ENCODE data around the gene CELSR1.
"Not testable (repeated sequence)": the region's sequence is repeated elsewhere in the genome, so short reads cannot be mapped to it uniquely, and the experiment has no call there.

The CELSR1 gene

DNA sequence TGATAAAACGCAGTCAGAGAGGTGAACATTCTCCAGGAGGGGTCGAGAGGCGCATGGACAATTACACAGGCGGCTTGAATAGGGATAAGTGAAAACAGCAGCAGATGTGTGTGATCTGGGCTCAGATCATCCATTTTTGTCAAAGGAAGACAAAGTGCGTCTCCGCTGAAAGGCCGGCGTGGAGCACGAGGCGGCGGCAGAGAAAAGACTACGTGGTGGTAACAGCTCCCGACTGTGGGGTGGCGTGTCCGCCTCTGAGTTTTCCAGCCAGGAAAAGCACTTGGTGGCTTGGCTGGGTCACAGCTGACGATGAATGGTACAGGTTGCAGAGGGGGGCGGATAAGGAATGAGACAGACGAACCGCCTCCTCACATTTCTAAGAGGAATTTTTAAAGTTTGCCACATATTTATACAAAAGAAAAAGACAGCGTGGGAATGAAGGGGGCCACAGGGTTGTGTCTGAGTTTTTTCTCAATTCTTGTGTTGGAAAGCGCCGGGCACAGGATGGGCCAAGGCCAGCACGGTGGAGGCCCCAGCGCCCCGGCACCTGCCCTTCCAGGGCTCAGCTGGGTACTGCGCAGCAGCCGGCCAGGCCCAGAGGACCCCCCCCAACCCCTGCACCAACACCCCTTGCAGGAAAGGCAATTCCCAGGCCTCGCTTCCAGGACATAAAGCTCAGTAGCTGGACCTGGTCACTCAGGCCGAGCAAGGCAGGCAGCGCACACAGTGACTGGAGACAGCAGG, 121.5 kb downstream of the CELSR1 start:
- no peak for DNase-seq

DNA sequence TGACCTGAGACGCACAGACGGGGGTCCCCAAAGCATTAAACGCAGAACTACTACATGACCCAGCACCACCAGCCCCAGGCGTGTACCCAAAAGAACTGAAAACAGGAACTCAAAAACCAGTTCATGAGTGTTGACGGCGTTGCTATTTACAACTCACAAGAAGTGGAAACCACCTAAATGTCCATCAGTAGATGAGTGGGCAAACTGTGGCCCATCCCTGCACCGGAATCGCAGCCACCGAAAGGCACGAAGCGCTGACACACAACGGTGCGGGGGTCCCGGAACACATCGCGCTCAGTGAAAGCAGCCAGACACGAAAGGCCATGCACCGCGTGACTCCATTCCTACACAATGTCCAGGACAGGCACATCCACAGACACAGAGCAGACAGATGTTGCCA, 122.7 kb downstream of the CELSR1 start:
- DNase-seq, result no peak

- DNase-seq, result no peak
Observed at GRCh38 chr22:46413725-46414379, 123.6 kb downstream of the CELSR1 start.

DNA sequence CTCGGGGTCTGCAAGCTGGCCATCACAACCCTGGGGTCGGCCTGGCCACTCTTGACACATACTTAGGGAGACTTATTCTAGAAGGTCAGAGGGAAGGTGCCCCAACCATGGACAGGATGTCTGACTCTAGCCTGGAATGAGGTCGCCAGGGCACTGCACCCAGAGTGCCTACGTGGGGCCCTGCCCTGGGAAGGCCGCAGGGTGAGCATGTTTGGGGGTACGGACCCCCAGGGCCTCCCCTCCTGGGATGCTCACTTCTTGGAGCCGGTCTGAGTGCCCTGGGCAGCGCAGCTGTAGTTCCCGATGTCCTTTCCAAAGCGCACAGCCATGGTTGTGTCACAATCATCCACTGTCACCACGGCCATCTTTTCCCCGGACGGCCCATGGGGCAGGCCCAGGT, 126.1 kb downstream of the CELSR1 start:
- no peak for DNase-seq

- no peak for DNase-seq
Observed at GRCh38 chr22:46410291-46410808, 127.1 kb downstream of the CELSR1 start.

DNA sequence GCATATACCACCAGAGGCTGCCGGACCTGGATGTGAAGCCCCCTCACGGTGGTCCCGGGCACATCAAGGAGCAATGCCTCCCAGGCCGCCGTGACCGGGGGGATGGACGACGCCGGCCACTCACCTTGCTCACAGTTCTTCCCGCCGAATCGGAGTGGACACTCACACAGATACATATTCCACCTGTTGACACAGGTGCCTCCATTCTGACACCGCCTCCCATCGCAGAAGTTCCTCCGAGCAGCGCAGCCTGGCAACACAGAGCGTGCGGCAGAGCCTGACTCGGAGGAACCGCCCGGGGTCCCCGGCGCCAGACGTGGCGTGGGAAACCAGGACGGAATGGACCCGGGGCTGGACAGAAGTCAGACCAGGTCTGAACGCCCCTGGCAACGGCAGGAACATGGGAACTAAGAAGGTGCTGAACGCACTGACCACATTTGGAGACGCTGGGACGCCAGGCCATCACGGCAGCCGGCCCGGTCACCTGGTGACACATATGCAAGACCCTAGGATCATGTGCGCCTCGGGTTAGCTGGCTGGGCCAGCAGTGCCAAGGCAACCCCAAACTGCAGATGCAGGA, 127.7 kb downstream of the CELSR1 start:
- DNase-seq, result no peak

DNA sequence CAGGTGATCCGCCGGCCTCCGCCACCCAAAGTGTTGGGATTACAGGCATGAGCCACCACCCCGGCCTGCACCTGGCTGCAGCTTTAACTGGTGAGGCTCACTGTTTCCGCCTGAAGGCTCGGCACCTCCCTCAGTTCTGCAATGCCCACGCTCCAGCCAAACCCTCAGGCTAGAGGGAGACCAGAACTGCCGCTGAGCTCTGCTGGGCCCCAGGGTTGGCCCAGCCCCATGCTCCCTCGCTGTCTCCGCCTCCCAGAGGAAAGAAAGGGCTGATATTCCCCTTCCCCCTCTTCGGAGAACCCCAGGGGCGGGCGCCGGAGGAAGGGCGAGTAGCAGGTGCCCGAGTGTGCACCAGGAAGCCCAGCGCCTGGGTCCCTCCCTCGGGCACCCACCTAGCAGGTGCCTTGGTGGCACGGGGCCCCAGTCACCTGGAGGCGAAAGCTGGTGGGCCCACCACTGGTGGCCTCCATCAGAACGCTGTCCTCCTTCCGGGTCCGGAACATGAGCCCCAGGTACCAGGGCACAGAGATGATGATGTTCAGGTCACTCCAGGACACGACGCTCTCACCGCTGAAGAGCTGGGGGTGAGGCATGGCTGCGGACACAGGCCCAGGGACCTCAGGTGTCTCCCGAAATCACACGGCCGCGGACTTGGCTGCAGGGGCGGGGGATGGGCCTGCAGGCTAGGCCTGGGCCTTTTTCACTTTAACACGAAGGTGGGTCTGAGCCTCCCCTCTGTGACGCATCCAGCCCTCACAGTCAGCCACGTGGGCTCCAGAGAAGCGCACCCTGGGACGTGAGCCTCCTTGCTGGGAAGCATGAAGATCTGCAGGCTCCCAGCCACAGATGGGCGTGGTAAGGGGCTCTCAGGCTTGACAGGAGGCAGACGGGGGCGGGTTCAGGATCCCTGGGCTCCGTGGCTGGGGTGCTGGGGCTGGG, 128.6 kb downstream of the CELSR1 start:
- no peak for DNase-seq

DNA sequence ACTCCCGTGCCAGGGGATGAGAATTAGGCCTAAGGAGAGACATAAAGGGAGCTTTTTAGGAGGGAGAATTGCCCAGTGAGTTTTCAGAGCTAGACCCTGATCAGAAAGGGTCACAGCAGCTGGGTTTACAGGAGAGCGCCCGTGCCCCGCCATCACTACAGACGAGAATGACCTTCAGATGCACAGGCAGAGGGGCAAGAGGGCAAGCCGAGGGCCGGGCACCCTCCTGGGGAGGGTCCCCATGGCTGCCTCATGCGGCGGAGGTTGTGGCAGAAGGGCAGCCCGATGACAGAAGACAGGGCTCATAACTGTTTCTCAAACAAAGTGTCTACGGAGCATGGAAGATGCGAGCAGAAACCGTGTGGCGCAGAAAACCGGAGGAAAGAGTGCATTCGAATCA, 129.7 kb downstream of the CELSR1 start:
- DNase-seq, result no peak

GRCh38 chr22:46406791-46407190, 130.6 kb downstream of the CELSR1 start:
- DNase-seq, result no peak

- no peak for DNase-seq
Observed at GRCh38 chr22:46406349-46406748, 131.1 kb downstream of the CELSR1 start.

DNA sequence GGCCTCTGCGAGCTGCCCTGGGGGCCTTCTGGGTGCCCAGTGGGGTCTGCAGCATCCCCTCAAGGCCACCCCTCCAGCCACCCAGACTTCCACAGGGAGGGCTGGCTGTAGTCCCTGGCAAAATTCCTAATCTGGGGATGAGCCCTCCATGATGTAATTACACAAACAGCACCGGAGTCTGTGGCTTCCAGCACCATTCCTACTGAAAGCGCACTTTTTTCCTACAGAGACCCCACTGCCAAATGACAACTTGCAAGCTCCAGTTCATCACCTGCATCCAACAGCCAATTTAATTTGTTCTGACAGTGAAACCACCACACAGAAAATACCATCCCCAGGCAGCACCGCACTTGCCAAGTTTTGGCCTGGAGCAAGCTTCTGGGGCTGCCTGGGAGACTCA, 131.5 kb downstream of the CELSR1 start:
- DNase-seq, result no peak

GRCh38 chr22:46403880-46404279, 133.5 kb downstream of the CELSR1 start:
- not testable (repeated sequence) for DNase-seq

DNA sequence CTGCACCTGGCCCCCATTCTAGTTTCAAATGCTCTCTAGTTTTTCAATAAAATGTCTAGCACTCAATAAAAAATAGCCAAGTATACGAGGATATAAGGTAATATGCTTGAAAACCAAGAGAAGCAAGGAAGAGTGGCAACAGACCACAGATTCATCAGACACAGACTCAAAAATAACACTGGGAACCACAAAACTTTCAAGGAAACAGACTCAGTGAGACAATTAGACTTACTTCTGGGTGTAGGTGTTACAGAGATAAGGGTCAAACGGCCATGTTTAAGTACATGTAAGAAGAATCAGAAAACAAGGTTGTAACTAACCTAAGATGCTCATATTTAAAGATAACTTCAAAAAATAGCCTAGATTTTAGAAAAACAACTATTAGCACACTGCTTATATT, 134.9 kb downstream of the CELSR1 start:
- DNase-seq, result no peak

- no peak for DNase-seq
Observed at GRCh38 chr22:46401370-46401769, 136.1 kb downstream of the CELSR1 start.

DNA sequence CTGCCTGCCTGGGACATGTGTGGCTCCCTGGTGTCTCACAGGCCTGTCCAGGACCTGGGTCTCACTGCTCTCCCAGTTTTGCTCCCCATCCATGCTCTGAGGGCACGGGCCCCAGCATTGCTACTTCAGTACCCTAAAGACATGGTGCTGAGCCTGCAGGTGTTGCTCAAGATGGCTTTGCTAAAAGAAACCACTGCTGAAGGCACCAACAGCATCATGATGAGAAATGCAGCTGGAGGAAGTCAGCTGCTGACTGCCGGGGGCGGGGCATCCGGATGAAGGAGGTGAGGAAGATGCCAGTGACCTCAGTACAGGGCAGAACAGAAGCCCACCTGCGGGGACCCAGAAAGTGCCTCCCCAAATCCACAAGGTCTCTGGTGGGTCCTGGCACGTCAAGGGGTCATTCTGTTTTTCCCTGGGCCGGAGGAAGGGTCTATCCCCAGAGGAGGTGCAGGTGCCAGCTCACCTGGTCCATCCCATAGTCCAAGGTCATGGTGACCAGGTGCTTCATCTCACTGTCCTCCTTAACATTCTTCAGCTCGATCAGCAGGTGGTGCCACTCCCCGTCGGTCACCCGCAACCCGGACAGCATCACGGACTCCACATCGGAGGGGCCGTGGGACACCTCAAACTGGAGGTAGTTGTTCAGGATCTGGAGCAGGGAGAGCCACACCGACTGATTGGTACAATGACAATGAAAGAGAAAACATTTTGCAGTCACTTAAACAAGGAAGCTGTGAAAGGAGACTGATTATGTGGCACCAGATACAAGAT, 138.0 kb downstream of the CELSR1 start:
- DNase-seq, result no peak

- no peak for DNase-seq
Observed at GRCh38 chr22:46397951-46398350, 139.5 kb downstream of the CELSR1 start.

DNA sequence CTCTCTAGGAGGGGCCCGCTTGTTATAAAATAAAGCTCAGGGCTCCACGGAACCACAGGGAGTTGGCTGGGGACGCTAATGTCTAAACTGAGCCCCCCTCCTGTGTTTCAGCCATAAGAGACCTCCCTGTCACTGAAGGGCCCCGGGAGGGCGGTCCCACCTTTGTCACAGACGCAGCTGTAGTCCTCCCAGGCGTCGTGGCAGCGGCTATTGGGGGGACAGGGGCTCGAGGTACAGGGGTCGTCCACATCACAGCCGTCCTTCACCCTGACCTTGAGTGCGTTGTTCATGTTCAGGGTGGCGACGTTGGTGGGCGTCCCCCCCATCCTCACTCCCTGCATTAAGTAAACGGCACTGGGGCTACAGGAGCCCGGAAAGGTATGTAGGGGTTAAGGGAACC, 139.9 kb downstream of the CELSR1 start:
- no peak for DNase-seq

DNA sequence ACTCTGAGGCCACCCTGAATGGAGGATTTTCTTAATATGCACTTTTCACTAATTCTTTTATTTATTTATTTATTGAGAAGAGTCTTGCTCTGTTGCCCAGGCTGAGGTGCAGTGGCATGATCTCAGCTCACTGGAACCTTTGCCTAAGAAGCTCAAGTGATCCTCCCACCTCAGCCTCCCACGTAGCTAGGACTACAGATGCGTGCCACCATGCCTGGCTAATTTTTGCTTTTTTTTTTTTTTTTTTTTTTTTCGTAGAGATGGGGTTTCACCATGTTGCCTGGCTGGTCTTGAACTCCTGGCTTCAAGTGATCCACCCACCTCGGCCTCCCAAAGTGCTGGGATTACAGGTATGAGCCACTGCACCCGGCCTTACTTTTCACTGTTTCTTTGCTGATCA, 140.4 kb downstream of the CELSR1 start:
- not testable (repeated sequence) for DNase-seq

DNA sequence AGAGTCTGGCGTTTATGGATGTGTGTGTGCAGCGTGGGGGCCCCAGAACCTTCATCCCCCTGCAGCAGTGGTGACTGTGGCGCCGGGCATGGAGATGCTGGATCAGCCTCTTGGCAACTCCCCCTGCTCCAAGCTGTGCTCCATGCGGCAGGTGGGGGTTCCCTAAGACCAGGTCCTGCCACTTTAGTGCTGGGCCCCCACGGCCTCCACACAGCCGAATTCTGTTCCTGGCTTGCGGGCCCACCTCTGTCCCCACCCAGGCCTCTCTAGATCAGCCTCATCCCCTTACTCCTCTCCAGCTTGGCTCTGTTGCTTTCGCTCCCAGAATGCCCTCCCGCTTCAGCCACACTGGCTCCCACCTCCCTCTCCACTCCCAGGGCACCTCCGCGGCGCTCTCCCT, 142.3 kb downstream of the CELSR1 start:
- DNase-seq, result no peak

- DNase-seq, result no peak
Observed at GRCh38 chr22:46394622-46395021, 142.8 kb downstream of the CELSR1 start.

- DNase-seq, result peak; percentile 42
Observed at GRCh38 chr22:46393873-46394272, 143.5 kb downstream of the CELSR1 start.
